Large intestine (tissue), 3 donors: ENCODE measurements around the gene ALOX15. TPM values are rescaled to one million over a fixed set of nuclear protein-coding genes. Genes with fewer than 3 reads are reported as not detected.
A peak's percentile ranks its signal among the peaks of the same experiment; 100 is the strongest.

ENCODE experiments used
- DNase-seq, 2 donors: peaks; one replicate each; pipeline versions ENCODE4 v3.0.0 to v3.0.0-alpha.2; 2013
- H3K27ac ChIP-seq: one replicate; pipeline ENCODE4 v1.5.1; 2013; ENCODE audit warnings: low read length
- H3K27me3 ChIP-seq: 2 replicates; pipeline ENCODE4 v1.6.1; 2013; ENCODE audit warnings: low read length; ENCODE audit not compliant: control insufficient read depth, insufficient read depth
- H3K36me3 ChIP-seq: 2 replicates; pipeline ENCODE4 v1.6.1; 2013; ENCODE audit warnings: low read length; ENCODE audit not compliant: control insufficient read depth, insufficient read depth
- H3K4me1 ChIP-seq: one replicate; pipeline ENCODE4 v1.6.1; 2013; ENCODE audit warnings: low read length; ENCODE audit not compliant: control insufficient read depth, insufficient read depth
- H3K4me3 ChIP-seq: one replicate; pipeline ENCODE4 v1.5.1; 2013; ENCODE audit warnings: low read length
- H3K9me3 ChIP-seq: one replicate; pipeline ENCODE4 v1.6.1; 2013; ENCODE audit warnings: mild to moderate bottlenecking, low read depth, low read length, moderate library complexity; ENCODE audit not compliant: control insufficient read depth
- WGBS: methylation state at CpG from one replicate; pipeline ENCODE4 v1.1.5; 2013; ENCODE audit warnings: low lambda C conversion rate; ENCODE audit not compliant: insufficient coverage; 5-methylcytosine and 5-hydroxymethylcytosine counted together
- polyA plus RNA-seq: library from polyadenylated mRNA; unstranded; fragments of 120-200 nt; gene quantifications from one replicate; pipeline ENCODE4 v1.2.1, GENCODE V29; 2013

Gene ALOX15
- polyA plus RNA-seq, 1 donor = 2.2 TPM

DNA sequence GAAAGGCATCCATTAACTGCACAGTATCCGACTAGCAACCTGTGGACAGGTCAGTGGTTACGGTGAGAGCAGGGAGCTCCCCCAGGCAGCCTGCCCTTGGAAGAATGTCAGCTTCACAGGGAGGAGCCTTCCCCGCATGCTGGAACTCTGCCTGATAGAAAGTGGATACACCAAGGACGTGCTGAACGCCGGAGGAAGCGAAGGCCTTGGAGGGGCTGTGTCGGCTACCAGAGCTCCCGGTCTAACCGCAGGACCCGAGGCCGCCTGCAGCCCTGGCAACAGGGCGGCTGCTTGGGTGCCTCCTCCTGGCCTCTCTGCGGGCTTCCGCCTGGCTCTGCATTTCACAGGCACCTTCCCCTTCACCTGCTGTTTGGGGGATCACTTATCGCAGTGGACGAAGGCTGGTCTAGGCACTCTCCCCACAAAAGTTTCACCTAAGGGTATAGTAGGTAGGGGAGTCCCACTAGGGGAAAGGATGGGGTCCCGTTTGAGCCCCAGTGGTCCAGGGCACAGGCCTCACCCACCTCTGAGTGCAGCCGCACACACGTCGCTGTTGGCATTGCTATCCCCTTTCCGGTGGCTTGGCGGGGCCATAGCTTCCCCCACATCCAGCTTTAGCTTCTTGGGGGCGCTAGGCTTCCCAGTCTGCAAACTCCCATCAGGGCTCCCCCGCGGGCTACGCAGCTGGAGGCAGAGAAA is 32.7 kb upstream of the ALOX15 start:
- no CpG with 5 or more reads among the region's 27 CpGs for WGBS
- Histone ChIP-seq H3K4me1 (peaks cover 39% of the 10 kb centered on the region), H3K9me3 (peaks cover 3% of the 10 kb centered on the region), H3K4me3 (no peak overlapping the region), H3K27me3 (no peaks in the 10 kb centered on the region), H3K27ac (peak overlapping the region; percentile 25), H3K36me3 (peaks cover 64% of the 10 kb centered on the region)
- DNase-seq = no peak

DNA sequence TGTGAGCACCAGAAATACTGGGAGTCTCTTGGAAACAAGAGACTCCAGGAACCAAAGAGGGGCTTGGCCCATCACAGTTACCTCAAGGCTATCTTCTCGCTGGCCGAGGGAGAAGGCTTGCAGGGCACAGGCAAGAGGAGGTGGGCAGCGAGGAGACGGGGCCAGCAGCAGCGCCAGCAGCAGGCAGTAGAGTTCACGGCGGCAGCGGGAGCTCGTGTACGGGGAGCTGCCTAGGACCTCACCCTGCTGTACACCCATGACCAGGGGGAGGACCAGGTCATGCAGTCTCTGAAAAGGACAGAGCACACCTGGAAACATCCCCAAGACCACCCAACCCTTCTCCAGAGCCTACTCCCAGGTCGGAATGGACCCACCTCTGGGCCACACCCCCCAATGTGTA is 31.7 kb upstream of the ALOX15 start:
- WGBS = no CpG with 5 or more reads among the region's 11 CpGs
- H3K4me3 ChIP-seq = no peak overlapping the region

DNA sequence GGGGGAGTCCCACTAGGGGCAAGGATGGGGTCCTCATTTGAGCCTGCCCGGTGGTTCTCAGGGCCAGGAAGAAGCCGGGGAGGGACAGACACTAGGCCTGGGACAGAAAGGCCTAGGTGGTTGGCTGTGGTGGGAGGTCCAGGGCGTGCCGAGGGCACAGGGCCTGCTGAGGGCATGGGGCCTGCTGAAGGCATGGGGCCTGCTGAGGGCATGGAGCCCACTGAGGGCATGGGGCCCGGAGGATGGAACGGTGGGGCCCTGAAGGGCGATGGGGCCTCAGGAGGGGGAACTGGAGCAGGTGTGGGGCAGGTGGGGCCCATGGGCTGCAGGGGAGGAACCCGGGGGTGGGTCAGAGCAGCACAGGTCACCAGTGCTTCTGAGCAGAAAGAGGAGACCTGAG is 31.3 kb upstream of the ALOX15 start:
- Histone ChIP-seq H3K4me3 (no peak overlapping the region), H3K27ac (peak overlapping the region; percentile 57), H3K4me1 (peaks cover 32% of the 10 kb centered on the region), H3K9me3 (peaks cover 3% of the 10 kb centered on the region), H3K27me3 (no peaks in the 10 kb centered on the region), H3K36me3 (peaks cover 64% of the 10 kb centered on the region)
- 83% methylated on average over 1 of the region's 8 CpGs for WGBS
- peak; percentile 64 to 71 for DNase-seq

More for the DNA sequence above, 31.7 kb upstream of the ALOX15 start:
- peak in 1 of 2 donors; percentile 18 for DNase-seq
- H3K9me3 ChIP-seq = peaks cover 3% of the 10 kb centered on the region
- peak overlapping the region; percentile 57 for H3K27ac ChIP-seq
- peaks cover 64% of the 10 kb centered on the region for H3K36me3 ChIP-seq
- no peaks in the 10 kb centered on the region for H3K27me3 ChIP-seq
- peaks cover 32% of the 10 kb centered on the region for H3K4me1 ChIP-seq

DNA sequence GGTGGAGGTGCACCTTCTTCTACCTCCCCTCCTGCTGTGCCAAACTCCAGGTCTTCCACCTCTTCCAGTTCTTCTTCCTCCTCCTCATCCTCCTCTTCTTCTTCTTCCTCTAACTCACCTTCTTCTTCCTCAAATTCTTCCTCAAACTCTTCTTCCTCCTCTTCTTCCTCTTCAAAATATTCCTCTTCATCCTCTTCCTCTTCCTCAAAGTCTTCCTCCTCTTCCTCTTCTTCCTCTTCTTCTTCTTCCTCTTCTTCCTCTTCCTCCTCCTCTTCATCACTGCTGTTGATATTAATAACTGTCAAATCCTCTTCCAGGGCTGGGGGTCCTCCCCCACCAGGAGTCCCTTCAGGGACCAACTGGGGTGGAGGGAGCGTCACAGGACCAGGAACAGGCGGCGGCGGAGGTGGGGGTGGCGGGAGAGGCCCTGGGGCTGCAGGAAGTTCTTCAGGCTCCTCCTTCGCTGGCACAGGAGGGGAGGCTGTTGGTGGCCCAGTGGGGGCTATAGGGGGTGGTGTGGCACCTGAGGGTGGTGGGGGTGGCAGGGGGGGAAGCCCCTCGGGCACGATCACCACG is 30.7 kb upstream of the ALOX15 start:
- H3K4me3 ChIP-seq = no peak overlapping the region
- H3K9me3 ChIP-seq = peaks cover 3% of the 10 kb centered on the region
- H3K27ac ChIP-seq = no peak overlapping the region
- no peak for DNase-seq
- peaks cover 32% of the 10 kb centered on the region for H3K4me1 ChIP-seq
- peaks cover 63% of the 10 kb centered on the region for H3K36me3 ChIP-seq
- WGBS = no CpG with 5 or more reads among the region's 9 CpGs
- no peaks in the 10 kb centered on the region for H3K27me3 ChIP-seq

DNA sequence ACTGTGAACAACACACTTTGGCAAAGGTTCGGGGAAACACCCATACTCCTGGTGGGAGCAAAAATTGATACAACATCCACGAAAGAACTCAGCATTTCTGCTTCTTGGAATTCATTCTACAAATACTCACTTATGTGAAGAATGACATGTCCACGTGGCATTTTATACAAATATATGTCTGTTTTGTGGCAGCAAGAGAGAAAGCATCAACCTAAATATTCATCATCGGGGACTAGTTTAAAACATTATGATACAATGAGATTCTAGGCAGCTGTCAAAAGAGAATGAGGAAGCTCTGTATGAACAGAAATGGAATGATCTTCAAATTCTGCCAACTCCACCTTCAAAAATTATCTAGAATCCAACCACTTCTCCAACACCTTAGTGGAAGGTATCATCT is 25.7 kb upstream of the ALOX15 start:
- Histone ChIP-seq H3K36me3 (peaks cover 16% of the 10 kb centered on the region), H3K4me1 (no peaks in the 10 kb centered on the region), H3K27ac (no peak overlapping the region), H3K27me3 (peaks cover 2% of the 10 kb centered on the region), H3K9me3 (no peaks in the 10 kb centered on the region), H3K4me3 (no peak overlapping the region)
- WGBS = 80% methylated on average over 1 of the region's 4 CpGs
- DNase-seq = no peak

DNA sequence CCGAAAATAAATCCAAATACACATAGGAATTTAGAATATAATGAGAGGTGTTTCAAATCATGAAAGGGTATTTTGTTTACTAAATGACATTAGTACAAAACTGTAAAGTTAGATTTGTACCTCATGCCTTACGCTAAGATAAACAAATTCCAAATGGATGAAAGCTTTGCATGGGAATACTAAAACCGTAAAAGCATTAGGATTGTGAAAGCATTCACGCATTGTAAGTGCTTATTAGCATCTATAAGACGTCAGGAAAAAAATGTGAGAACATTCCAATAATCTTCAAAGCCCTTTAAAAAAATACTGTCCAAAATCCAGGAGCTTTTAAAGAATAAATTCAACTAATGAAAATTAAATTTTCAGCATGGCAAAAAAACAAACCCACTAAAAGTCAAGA is 24.8 kb upstream of the ALOX15 start:
- Histone ChIP-seq H3K9me3 (no peaks in the 10 kb centered on the region), H3K4me1 (no peaks in the 10 kb centered on the region), H3K36me3 (peaks cover 8% of the 10 kb centered on the region), H3K27ac (no peak overlapping the region), H3K27me3 (peaks cover 2% of the 10 kb centered on the region), H3K4me3 (no peak overlapping the region)
- DNase-seq = no peak
- 80% methylated on average over 3 of the region's 5 CpGs for WGBS

DNA sequence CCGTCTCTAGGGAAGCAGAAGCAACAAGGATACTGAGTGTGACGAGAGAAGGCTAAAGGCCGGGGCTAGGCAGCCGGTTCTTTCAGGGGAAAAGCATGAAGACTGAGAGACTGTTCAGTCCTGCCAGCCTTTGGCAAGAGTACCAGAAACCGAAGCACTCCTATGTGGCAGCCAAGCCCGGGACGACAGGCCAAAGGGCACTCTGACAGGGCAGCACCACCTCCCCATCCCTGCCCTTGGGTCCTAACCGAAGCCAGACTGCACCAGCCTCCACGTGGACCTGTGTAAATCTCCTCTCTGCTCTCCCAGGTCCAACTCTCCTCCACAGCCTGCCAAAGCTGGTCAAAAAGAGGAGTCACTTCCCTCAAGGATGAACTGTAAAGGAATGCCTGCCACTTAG is 23.5 kb upstream of the ALOX15 start:
- H3K27me3 ChIP-seq = peaks cover 2% of the 10 kb centered on the region
- H3K36me3 ChIP-seq = no peaks in the 10 kb centered on the region
- DNase-seq = no peak
- no peak overlapping the region for H3K4me3 ChIP-seq
- H3K9me3 ChIP-seq = no peaks in the 10 kb centered on the region
- WGBS = 0% methylated on average over 1 of the region's 9 CpGs
- no peaks in the 10 kb centered on the region for H3K4me1 ChIP-seq
- H3K27ac ChIP-seq = no peak overlapping the region

DNA sequence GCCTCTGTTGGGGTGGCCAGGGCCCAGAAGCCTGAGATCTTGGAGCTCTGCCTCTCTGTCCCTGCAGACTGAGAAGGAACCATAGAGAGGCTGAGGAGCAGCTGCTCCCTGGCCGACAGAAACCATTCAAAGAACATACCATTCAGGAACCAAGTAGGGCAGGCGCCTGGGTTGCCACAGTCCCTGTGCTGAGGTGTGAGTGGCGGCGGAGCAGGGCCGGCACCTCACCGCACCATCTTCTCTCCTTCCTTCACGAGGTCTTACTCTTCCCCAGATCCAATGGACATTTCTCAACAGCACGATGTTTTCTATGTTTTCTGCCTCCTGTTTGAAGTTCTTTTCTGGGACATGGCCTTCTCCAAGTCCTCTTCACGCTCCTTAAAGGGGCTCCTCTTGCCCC is 22.8 kb upstream of the ALOX15 start:
- Histone ChIP-seq H3K27me3 (peaks cover 2% of the 10 kb centered on the region), H3K9me3 (no peaks in the 10 kb centered on the region), H3K27ac (no peak overlapping the region), H3K4me1 (no peaks in the 10 kb centered on the region), H3K36me3 (no peaks in the 10 kb centered on the region), H3K4me3 (no peak overlapping the region)
- 100% methylated on average over 1 of the region's 9 CpGs for WGBS
- DNase-seq = no peak

DNA sequence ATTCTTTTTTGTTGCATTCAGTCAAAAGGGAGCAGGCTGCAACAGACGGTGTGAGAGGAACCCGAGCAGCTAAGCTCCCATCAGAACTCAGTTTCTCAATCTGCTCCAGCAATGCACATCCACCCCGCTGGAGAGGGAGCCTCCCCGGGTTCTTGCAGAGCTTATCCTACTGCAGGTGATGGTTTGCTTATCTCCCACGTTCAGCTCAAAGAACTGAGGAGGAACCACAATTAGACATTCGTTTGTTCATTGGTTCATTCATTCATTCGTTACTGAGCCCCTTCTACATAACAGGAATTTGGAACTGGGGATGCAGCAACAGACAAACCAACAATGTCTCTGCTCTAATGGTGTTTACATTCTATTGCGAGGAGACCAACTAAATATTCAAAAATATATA is 22.2 kb upstream of the ALOX15 start:
- WGBS = no CpG with 5 or more reads among the region's 8 CpGs
- no peak for DNase-seq
- H3K9me3 ChIP-seq = no peaks in the 10 kb centered on the region
- no peak overlapping the region for H3K4me3 ChIP-seq
- H3K36me3 ChIP-seq = no peaks in the 10 kb centered on the region
- H3K27me3 ChIP-seq = peaks cover 2% of the 10 kb centered on the region
- H3K27ac ChIP-seq = no peak overlapping the region
- no peaks in the 10 kb centered on the region for H3K4me1 ChIP-seq

DNA sequence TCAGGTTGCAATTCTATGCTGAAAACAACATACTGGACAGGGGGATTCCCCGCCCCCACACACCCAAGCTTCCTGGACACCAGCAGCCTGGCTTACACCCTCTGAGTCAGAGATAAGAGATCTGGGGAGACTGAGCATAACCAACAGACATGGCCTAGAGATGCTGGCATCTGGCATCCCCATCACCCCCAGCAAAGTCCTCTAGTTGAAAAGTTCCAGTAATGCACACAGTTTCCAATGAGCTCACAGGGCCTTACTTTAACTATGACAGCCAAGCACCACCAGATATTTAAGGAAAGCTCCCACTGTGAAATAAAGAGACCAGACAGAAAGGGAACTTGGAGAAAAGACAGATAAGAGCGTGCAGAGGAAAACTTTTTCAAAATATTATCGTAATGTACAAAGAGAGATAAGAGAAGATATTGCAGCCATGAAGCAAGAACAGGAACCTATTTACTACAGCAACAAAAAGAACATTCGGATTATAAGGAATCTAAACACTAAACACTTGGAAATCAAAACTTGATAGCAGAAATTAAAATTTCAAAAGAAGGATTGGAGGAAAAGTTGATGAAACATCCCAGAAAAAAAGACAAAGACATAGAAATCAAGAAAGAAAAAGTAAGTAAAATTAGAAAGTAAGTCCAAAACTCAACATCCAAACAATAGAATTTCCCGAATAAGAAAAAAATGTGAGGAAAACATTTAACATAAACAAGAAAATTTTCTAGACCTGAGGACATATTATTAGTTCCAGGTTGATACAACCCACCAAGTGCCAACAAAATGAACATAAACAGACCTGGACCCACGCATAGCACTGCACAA is 17.2 kb upstream of the ALOX15 start:
- Histone ChIP-seq H3K4me3 (no peak overlapping the region), H3K4me1 (peaks cover 3% of the 10 kb centered on the region), H3K27ac (no peak overlapping the region), H3K9me3 (peaks cover 3% of the 10 kb centered on the region), H3K27me3 (no peaks in the 10 kb centered on the region), H3K36me3 (no peaks in the 10 kb centered on the region)
- no peak for DNase-seq
- 50% methylated on average over 4 of the region's 6 CpGs for WGBS
